ENCODE data around the gene SELENOO. TPM values are rescaled to one million over a fixed set of nuclear protein-coding genes. Genes with fewer than 3 reads are reported as not detected.
A peak's percentile ranks its signal among the peaks of the same experiment; 100 is the strongest.

SELENOO gene
- total and polyA plus RNA-seq, 2 experiments from 2014 or later: 31.6 to 37.7 TPM

GRCh38 chr22:50171965-50172421 is 28.8 kb upstream of the SELENOO start:
- H2AFZ ChIP-seq: no peak overlapping the region
- H3K27me3 ChIP-seq: peaks cover 11% of the 10 kb centered on the region

GRCh38 chr22:50173311-50173982 is 27.4 kb upstream of the SELENOO start:
- no peak for DNase-seq (ENCODE audit: low spot score)
- no peaks in the 10 kb centered on the region for H4K20me1 ChIP-seq (ENCODE audit: insufficient read depth, poor library complexity, severe bottlenecking)
- H3K4me2 ChIP-seq: no peak overlapping the region
- 93% methylated on average over 26 of the region's 26 CpGs for WGBS (ENCODE audit: low lambda C conversion rate, missing lambda C conversion rate)
- no peaks in the 10 kb centered on the region for H3K4me1 ChIP-seq (ENCODE audit: insufficient read depth)
- TF ChIP-seq CTCF (IDR thresholded peaks at IDR 0.05; ENCODE audit: poor library complexity): no peak
- no peak for TF ChIP-seq EZH2phosphoT487 (IDR thresholded peaks at IDR 0.05; ENCODE audit: low read depth, severe bottlenecking, unreplicated experiment)
- no peak for TF ChIP-seq EZH2 (IDR thresholded peaks at IDR 0.05; ENCODE audit: borderline replicate concordance)
- H3K27me3 ChIP-seq: peaks cover 11% of the 10 kb centered on the region
- no peak overlapping the region for H2AFZ ChIP-seq
- no peaks in the 10 kb centered on the region for H3K9me3 ChIP-seq (ENCODE audit: low read depth)
- no peak overlapping the region for H3K4me3 ChIP-seq
- no peaks in the 10 kb centered on the region for H3K79me2 ChIP-seq
- H3K9me2 ChIP-seq (replicated peaks; ENCODE audit: insufficient read depth): no peaks in the 10 kb centered on the region
- H3K27ac ChIP-seq: no peak overlapping the region
- no peaks in the 10 kb centered on the region for H3K36me3 ChIP-seq (replicated peaks; ENCODE audit: insufficient read depth, low read depth)

More at GRCh38 chr22:50171965-50172421, 28.8 kb upstream of the SELENOO start:
- no peak overlapping the region for H3K4me3 ChIP-seq
- H4K20me1 ChIP-seq (ENCODE audit: insufficient read depth, poor library complexity, severe bottlenecking): no peaks in the 10 kb centered on the region
- no peak overlapping the region for H3K27ac ChIP-seq
- H3K9me3 ChIP-seq (ENCODE audit: low read depth): no peaks in the 10 kb centered on the region
- DNase-seq (ENCODE audit: low spot score): no peak
- 76% methylated on average over 13 of the region's 13 CpGs for WGBS (ENCODE audit: low lambda C conversion rate, missing lambda C conversion rate)
- H3K79me2 ChIP-seq: no peaks in the 10 kb centered on the region
- H3K4me2 ChIP-seq: peak overlapping the region; percentile 93
- H3K9me2 ChIP-seq (replicated peaks; ENCODE audit: insufficient read depth): no peaks in the 10 kb centered on the region
- H3K36me3 ChIP-seq (replicated peaks; ENCODE audit: insufficient read depth, low read depth): no peaks in the 10 kb centered on the region
- no peaks in the 10 kb centered on the region for H3K4me1 ChIP-seq (ENCODE audit: insufficient read depth)
- TF ChIP-seq EZH2phosphoT487 (IDR thresholded peaks at IDR 0.05; ENCODE audit: low read depth, severe bottlenecking, unreplicated experiment) (no peak), CTCF (IDR thresholded peaks at IDR 0.05; ENCODE audit: poor library complexity) (no peak), EZH2 (IDR thresholded peaks at IDR 0.05; ENCODE audit: borderline replicate concordance) (no peak)

GRCh38 chr22:50173983-50174355 is 26.8 kb upstream of the SELENOO start:
- TF ChIP-seq EZH2phosphoT487 (IDR thresholded peaks at IDR 0.05; ENCODE audit: low read depth, severe bottlenecking, unreplicated experiment) (no peak), CTCF (IDR thresholded peaks at IDR 0.05; ENCODE audit: poor library complexity) (no peak), EZH2 (IDR thresholded peaks at IDR 0.05; ENCODE audit: borderline replicate concordance) (no peak)
- H3K9me3 ChIP-seq (ENCODE audit: low read depth): no peaks in the 10 kb centered on the region
- no peaks in the 10 kb centered on the region for H4K20me1 ChIP-seq (ENCODE audit: insufficient read depth, poor library complexity, severe bottlenecking)
- no peaks in the 10 kb centered on the region for H3K79me2 ChIP-seq
- H3K27ac ChIP-seq: no peak overlapping the region
- no peak for DNase-seq (ENCODE audit: low spot score)
- whole genome bisulfite sequencing (ENCODE audit: low lambda C conversion rate, missing lambda C conversion rate): 99% methylated on average over 5 of the region's 6 CpGs
- no peaks in the 10 kb centered on the region for H3K4me1 ChIP-seq (ENCODE audit: insufficient read depth)
- H2AFZ ChIP-seq: no peak overlapping the region
- H3K4me3 ChIP-seq: no peak overlapping the region
- H3K9me2 ChIP-seq (replicated peaks; ENCODE audit: insufficient read depth): no peaks in the 10 kb centered on the region
- peaks cover 9% of the 10 kb centered on the region for H3K27me3 ChIP-seq
- H3K4me2 ChIP-seq: no peak overlapping the region
- H3K36me3 ChIP-seq (replicated peaks; ENCODE audit: insufficient read depth, low read depth): no peaks in the 10 kb centered on the region

Measured in hepatocyte (in vitro differentiated cells).